GM13976 (cell line): Measurements from ENCODE around the gene LENG1.

Experiments
- DNase-seq: peaks from one replicate; pipeline ENCODE4 v3.0.0; 2012; ENCODE audit warnings: low spot score
- CTCF ChIP-seq: IDR thresholded peaks from 2 replicates; pipeline ENCODE4 v1.5.1; 2012; ENCODE audit warnings: borderline replicate concordance, mild to moderate bottlenecking; ENCODE audit not compliant: insufficient read depth; ENCODE audit errors: extremely low read depth, missing control alignments, control extremely low read depth
- in situ Hi-C: fragments of 300-500 bp; cut with MboI; formaldehyde crosslinking; loops from one replicate; pipeline ENCODE4 v1.12.0; 2022; ENCODE audit warnings: low sequenced_read_pairs, mixed read lengths, inconsistent platforms; ENCODE audit not compliant: unreplicated experiment

Gene LENG1

DNA sequence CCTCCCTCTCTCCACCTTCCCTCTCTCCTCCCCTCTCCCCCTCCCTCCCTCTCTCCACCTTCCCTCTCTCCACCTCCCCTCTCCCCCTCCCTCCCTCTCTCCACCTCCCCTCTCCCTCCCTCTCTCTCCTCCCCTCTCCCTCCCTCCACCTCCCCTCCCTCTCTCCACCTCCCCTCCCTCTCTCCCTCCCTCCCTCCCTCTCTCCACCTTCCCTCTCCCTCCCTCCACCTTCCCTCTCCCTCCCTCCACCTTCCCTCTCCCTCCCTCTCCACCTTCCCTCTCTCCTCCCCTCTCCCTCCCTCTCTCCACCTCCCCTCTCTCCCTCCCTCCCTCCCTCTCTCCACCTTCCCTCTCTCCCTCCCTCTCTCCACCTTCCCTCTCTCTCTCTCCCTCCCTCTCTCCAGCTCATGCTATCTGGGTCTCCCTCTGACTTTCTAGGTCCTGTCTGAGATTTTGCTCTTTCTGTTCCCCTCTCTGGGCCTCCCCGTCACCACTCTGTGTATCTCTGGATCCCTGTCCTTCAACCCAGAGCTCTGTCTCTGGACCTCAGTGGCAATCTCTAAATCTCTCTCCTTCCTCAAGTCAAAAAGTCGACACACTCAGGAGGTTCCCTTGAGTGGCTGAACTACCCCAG is 25.4 kb downstream of the LENG1 start:
- in situ Hi-C loops, result no loop called here
- TF ChIP-seq CTCF, result no peak
- no peak for DNase-seq

GRCh38 chr19:54133312-54133956 is 26.1 kb downstream of the LENG1 start:
- no peak for DNase-seq
- TF ChIP-seq CTCF, result no peak
- in situ Hi-C loops, result no loop called here

GRCh38 chr19:54129617-54129996 is 29.9 kb downstream of the LENG1 start:
- TF ChIP-seq CTCF, result no peak
- in situ Hi-C loops, result no loop called here
- no peak for DNase-seq

- TF ChIP-seq CTCF, result no peak
- DNase-seq, result no peak
- in situ Hi-C loops, result no loop called here
Measured at GRCh38 chr19:54128796-54129616, 30.5 kb downstream of the LENG1 start.

DNA sequence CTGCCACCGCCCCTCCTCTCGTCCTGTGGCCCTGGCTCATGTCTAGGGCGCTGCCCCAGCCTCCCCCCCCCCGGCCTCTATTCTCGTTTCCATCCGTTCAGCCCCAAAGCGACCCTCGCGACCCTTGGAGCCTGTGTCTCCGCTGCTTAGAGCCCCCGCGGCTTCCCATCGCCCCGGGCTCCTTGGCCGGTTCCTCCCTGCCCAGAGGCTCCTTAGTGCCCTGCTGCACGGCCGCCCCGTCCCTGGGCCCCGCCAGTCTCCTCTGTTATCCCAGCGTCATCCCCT is 31.1 kb downstream of the LENG1 start:
- no peak for TF ChIP-seq CTCF
- in situ Hi-C loops, result no loop called here
- DNase-seq, result no peak

- TF ChIP-seq CTCF, result no peak
- in situ Hi-C loops, result no loop called here
- no peak for DNase-seq
Measured at GRCh38 chr19:54127688-54128440, 31.7 kb downstream of the LENG1 start.
